GM13977 (cell line): Measurements from ENCODE around the gene ATP8B3.

ENCODE experiments used
- DNase-seq: peaks from one replicate; pipeline ENCODE4 v3.0.0; 2012; ENCODE audit warnings: low spot score
- in situ Hi-C: fragments of 300-500 bp; cut with MboI; formaldehyde crosslinking; loops from one replicate; pipeline ENCODE4 v1.12.0; 2022; ENCODE audit warnings: low sequenced_read_pairs, low pct_unique_long_range_greater_than_20kb, mixed read lengths, inconsistent platforms; ENCODE audit not compliant: unreplicated experiment
- TF ChIP-seq, protein P1 (sequence below): IDR thresholded peaks from 2 replicates; pipeline ENCODE4 v1.5.1; 2012; ENCODE audit warnings: mild to moderate bottlenecking, control low read depth; ENCODE audit not compliant: insufficient read depth; ENCODE audit errors: extremely low read depth, missing control alignments

ATP8B3 gene

DNA sequence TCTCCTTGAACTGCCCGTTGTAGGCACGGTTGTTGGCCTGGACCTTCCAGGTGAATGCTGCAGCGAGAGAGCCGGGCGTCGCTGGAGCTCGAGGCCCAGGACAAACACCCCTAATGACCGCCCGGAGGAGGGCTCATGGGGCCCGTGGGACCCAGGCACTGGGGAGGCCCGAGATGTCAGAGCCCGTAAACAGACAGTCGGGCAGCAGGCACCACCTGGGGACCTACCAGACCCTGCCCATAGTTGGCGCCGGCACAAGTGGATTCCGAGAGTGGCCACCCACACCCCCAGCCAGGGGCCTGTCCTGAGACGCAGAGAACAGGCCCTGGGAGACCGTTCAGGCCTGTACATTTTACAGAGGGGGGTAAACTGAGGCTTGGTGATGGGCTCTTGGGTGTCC lies 2.4 kb downstream of the ATP8B3 start:
- in situ Hi-C loops = no loop called here
- TF ChIP-seq, protein P1, sequence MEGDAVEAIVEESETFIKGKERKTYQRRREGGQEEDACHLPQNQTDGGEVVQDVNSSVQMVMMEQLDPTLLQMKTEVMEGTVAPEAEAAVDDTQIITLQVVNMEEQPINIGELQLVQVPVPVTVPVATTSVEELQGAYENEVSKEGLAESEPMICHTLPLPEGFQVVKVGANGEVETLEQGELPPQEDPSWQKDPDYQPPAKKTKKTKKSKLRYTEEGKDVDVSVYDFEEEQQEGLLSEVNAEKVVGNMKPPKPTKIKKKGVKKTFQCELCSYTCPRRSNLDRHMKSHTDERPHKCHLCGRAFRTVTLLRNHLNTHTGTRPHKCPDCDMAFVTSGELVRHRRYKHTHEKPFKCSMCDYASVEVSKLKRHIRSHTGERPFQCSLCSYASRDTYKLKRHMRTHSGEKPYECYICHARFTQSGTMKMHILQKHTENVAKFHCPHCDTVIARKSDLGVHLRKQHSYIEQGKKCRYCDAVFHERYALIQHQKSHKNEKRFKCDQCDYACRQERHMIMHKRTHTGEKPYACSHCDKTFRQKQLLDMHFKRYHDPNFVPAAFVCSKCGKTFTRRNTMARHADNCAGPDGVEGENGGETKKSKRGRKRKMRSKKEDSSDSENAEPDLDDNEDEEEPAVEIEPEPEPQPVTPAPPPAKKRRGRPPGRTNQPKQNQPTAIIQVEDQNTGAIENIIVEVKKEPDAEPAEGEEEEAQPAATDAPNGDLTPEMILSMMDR = no peak
- no peak for DNase-seq

GRCh38 chr19:1808395-1808731 lies 3.7 kb downstream of the ATP8B3 start:
- in situ Hi-C loops = no loop called here
- no peak for DNase-seq
- TF ChIP-seq, protein P1 = no peak

DNA sequence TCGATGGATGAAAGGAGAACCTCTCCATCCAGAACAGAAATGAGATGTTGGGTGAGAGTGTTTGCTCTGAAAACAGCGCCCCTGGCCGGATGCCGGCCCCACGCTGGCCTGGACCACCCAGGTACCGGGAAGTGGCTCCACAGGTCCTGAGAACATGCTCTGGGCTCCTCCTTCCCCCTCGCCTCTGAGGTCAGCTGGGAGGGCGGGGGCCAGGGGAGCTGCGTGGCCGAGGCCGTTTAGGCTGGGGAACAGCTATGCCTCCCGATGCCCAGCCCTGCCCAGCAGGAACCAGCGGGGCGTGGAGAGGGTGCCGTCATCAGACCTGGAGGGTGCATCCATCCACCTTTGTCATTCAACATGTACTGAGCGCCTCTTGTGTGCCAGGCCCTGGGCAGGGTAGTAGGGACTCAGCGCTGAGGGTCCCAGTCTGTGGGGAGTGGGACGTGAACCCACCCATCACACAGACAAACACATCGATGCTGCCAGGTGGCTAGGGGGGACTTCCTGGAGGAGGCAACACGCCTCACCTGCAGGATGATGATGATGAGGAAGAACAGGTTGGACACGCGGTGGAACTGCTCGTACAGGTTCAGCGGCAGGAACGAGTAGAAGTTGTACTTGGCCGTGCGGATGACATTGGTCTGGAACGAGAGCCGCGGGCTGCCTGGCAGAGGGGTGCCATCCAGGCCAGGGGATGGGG lies 4.2 kb downstream of the ATP8B3 start:
- in situ Hi-C loops = no loop called here
- no peak for DNase-seq
- TF ChIP-seq, protein P1 = no peak

DNA sequence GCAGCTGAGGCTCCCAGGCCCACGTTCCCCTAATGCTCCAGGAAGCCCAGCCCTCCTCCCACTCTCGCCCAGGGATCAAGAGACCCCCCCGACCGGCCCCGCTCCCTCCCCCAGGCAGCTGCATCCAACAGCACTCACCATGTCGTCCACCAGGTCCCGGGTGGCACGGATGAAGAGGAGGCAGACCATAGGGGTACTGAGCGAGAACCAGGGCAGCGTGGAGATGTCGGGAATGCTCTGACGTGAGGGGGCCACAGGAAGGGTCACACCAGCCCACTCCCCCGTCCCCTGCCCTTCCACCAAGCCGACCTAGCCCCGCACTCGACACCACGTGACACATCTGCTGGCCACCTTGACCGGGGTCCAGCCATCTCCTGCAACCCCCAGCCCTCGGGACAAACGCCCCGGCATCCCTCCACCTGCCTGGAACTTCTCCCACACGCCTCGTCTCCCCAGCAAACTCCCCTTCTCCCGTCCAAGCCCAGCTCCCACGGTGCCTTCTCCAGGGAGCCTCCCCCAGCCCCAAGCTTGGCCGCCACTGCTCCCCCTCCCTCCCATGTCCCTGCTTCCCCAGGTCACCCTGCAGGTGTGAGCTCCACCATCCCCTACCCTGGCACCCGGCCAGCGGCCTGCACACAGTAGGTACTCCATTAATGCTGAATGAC lies 4.9 kb downstream of the ATP8B3 start:
- TF ChIP-seq, protein P1 = no peak

GRCh38 chr19:1806184-1807029 lies 5.7 kb downstream of the ATP8B3 start:
- in situ Hi-C loops = no loop called here
- TF ChIP-seq, protein P1 = no peak
- DNase-seq = no peak

More for the DNA sequence above, 4.9 kb downstream of the ATP8B3 start:
- in situ Hi-C loops = no loop called here
- no peak for DNase-seq

GRCh38 chr19:1805401-1806183 lies 6.5 kb downstream of the ATP8B3 start:
- DNase-seq = no peak
- in situ Hi-C loops = no loop called here
- TF ChIP-seq, protein P1 = no peak
